ENCODE measurements around the gene ZDHHC5.
A peak's percentile ranks its signal among the peaks of the same experiment; 100 is the strongest.

ZDHHC5 gene

GRCh38 chr11:57728829-57729228 lies 60.9 kb downstream of the ZDHHC5 start:
- no peak for TF ChIP-seq CTCF (IDR thresholded peaks at IDR 0.05; ENCODE audit: insufficient read depth, low read length, missing control alignments)
- no peak for DNase-seq (ENCODE audit: low read depth, low spot score)
- ChIA-PET POLR2A (interaction anchor here (0.6 kb wide), 1 partner anchor 28 kb away, joined by 4 read pairs; no protein-coding TSS in a partner anchor), CTCF (interaction anchor here (1.0 to 2.1 kb wide), 3 partner anchors 10 to 72 kb away, joined by 3 to 7 read pairs (median 6); no protein-coding TSS in a partner anchor)
- no peak overlapping the region for H3K4me3 ChIP-seq (ENCODE audit: low read depth, low read length)

DNA sequence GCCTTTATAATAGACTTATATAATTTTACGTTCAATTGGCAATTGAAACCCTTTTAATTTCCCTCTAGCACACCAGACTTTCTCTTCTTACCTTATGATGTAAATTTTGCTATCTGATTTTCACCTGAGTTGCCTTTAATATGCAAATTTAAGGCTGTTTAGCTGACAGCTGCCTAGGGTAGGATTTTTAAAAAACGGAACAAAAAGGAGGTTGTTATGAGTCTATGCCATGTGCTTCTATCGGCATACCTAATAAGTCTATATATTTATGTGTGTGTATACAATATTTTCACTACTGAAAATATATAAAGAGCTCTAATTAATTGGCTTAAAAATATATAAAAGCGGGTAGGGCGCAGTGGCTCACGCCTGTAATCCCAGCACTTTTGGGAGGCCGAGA lies 61.6 kb downstream of the ZDHHC5 start:
- H3K4me3 ChIP-seq (ENCODE audit: low read depth, low read length) = no peak overlapping the region
- POLR2A ChIA-PET = no interaction called here
- TF ChIP-seq CTCF (IDR thresholded peaks at IDR 0.05; ENCODE audit: insufficient read depth, low read length, missing control alignments) = no peak
- DNase-seq (ENCODE audit: low read depth, low spot score) = no peak
- CTCF ChIA-PET = interaction anchor here (2.1 kb wide), 1 partner anchor 71 kb away, joined by 7 read pairs; no protein-coding TSS in a partner anchor

DNA sequence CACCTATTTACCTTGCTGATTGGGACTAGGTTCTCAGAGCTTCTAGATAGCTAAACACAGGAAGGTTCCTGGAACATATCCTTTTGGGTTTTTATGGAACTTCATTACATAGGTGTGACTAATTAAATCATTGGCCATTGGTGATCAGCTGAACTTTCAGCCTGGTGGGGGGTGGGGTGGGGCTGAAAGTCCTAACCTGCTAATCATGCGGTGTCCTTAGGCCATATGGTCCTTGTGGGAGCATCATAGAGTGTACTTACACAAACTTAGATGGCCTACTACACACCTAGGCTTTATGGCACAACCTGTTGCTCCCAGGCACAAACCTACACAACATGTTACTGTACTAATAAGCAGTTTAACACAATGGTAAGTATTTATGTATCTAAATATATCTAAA lies 64.7 kb downstream of the ZDHHC5 start:
- CTCF ChIA-PET = interaction anchor here (1.2 to 1.9 kb wide), 2 partner anchors 8 to 68 kb away, joined by 4 to 7 read pairs; partner anchors contain the start of gene SELENOH
- POLR2A ChIA-PET = no interaction called here
- DNase-seq (ENCODE audit: low read depth, low spot score) = no peak
- no peak overlapping the region for H3K4me3 ChIP-seq (ENCODE audit: low read depth, low read length)
- TF ChIP-seq CTCF (IDR thresholded peaks at IDR 0.05; ENCODE audit: insufficient read depth, low read length, missing control alignments) = no peak

DNA sequence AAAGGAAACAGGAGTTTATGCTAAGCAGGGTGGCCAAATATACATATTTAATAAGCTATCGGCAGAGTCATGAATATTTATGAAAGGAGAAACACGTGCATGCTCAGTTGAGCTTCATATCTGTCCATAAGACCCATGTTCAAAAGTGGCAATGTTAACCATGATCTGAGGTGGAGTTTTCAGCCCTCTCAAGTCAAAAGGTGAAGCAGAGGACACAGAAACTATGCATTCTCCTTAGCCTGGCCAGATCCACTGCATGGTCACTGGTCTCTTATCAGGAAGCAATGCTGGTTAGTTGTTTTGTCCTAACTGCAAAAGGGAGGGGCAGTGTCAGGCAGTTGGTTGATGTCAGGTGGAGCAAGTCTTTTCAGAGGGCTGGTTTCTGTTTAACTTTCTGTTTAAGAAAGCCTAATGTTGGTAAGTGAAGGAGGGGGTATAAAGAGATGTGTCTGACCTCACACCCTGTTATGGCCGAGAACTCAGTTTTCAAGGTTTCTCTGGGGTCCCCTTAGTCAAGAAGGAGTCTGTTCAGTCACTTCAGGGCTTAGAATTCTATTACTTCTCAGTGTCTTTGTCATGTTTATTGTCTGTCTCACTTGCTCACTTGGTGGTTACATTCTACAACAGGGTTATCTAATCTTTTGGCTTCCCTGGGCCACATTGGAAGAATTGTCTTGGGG lies 67.8 kb downstream of the ZDHHC5 start:
- no peak for DNase-seq (ENCODE audit: low read depth, low spot score)
- H3K4me3 ChIP-seq (ENCODE audit: low read depth, low read length) = no peak overlapping the region
- POLR2A ChIA-PET = no interaction called here
- TF ChIP-seq CTCF (IDR thresholded peaks at IDR 0.05; ENCODE audit: insufficient read depth, low read length, missing control alignments) = no peak
- CTCF ChIA-PET = interaction anchor here (0.7 to 1.5 kb wide), 3 partner anchors 16 to 65 kb away, joined by 3 to 4 read pairs (median 3); partner anchors contain the start of gene BTBD18

- TF ChIP-seq CTCF (IDR thresholded peaks at IDR 0.05; ENCODE audit: insufficient read depth, low read length, missing control alignments) = no peak
- ChIA-PET CTCF (interaction anchor here (0.7 to 3.3 kb wide), 10 partner anchors 9 to 60 kb away, joined by 3 to 22 read pairs (median 4); partner anchors contain the start of genes BTBD18 and CTNND1), POLR2A (interaction anchor here (0.6 to 2.3 kb wide), 7 partner anchors 10 to 59 kb away, joined by 3 to 8 read pairs (median 5); partner anchors contain the start of genes BTBD18, CTNND1 and MED19)
- H3K4me3 ChIP-seq (ENCODE audit: low read depth, low read length) = peak within 1 kb of the TSS; percentile 93
- peak; percentile 78 for DNase-seq (ENCODE audit: low read depth, low spot score)
Measured at GRCh38 chr11:57741132-57742086, 73.5 kb downstream of the ZDHHC5 start, which contains the start of gene SELENOH. Gene SELENOH, plus strand, starts transcription at chr11:57741491. Its CDS starts 105 bp downstream, at chr11:57741596.
